Mesothelial cell of epicardium (in vitro differentiated cells): ENCODE measurements around the gene YBEY. TPM values are rescaled to one million over a fixed set of nuclear protein-coding genes. Genes with fewer than 3 reads are reported as not detected.

Source experiments
- DNase-seq, 2 experiments: peaks; one replicate each; pipeline ENCODE4 v3.0.0; 2021; ENCODE audit warnings: low spot score in 2 of 2; ENCODE audit not compliant: unreplicated experiment in 2 of 2
- H3K27ac Mint-ChIP-seq: 2 replicates; pipeline ENCODE4 v1.8.0; 2021; ENCODE audit warnings: mixed read lengths
- H3K27me3 Mint-ChIP-seq: 2 replicates; pipeline ENCODE4 v1.8.0; 2021; ENCODE audit warnings: low read depth, mixed read lengths
- H3K36me3 Mint-ChIP-seq: 2 replicates; pipeline ENCODE4 v1.8.0; 2021; ENCODE audit warnings: mixed read lengths
- H3K4me1 Mint-ChIP-seq: 2 replicates; pipeline ENCODE4 v1.8.0; 2021; ENCODE audit warnings: mixed read lengths
- H3K4me3 Mint-ChIP-seq: 2 replicates; pipeline ENCODE4 v1.8.0; 2021; ENCODE audit warnings: mild to moderate bottlenecking, moderate library complexity, mixed read lengths
- H3K9me3 Mint-ChIP-seq: 2 replicates; pipeline ENCODE4 v1.8.0; 2021; ENCODE audit warnings: mixed read lengths
- total RNA-seq: library from RNA; stranded (reverse); gene quantifications from 3 replicates; pipeline ENCODE4 v1.2.1, GENCODE V29; 2021
- TF ChIP-seq, protein P1 (sequence below): fragments of 200-600 bp; sonication (generic); IDR thresholded peaks from one replicate; pipeline ENCODE4 v1.5.0; 2021; ENCODE audit warnings: antibody characterized with exemption; ENCODE audit not compliant: unreplicated experiment

YBEY gene
- total RNA-seq, 1 donor from 2014 or later: 18.4 TPM

DNA sequence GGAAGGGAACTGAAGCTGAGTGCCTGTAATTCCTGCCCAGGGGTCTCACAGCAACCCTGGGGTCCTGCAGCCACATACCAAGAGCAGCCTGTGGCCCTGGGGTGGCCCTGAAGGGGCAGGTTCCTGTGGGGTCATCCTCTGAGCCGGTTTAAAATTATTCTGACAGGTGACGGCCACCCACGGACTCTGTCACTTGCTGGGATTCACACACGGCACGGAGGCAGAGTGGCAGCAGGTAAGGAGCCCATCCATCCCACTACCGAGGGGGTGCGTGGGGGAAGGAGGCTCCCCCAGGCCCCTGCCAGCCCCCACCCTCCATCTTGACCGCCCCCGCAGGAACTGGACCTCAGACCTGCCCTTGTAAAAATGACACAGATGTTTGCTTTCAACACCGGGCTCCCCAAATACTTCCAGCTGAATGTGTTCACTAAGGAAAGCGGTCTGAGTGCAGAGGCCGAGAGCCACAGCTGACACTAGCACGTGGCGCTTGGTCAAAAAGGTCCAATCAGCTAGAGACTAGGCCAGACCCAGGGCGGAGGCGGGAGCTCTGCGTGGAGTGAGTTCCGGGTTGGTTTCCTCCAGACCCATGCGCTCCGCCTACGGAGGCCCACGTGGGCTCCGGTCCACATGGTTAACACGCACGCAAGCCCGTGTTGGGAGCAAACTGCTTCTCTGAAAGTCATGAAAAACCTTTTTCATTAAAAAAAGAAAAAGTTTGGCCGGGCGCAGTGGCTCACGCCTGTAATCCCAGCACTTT, 10.0 kb downstream of the YBEY start:
- Mint-ChIP-seq H3K4me3 (no peak overlapping the region), H3K27me3 (no peaks in the 10 kb centered on the region), H3K27ac (no peak overlapping the region), H3K36me3 (peaks cover 26% of the 10 kb centered on the region), H3K9me3 (no peaks in the 10 kb centered on the region), H3K4me1 (peaks cover 5% of the 10 kb centered on the region)
- TF ChIP-seq, protein P1, sequence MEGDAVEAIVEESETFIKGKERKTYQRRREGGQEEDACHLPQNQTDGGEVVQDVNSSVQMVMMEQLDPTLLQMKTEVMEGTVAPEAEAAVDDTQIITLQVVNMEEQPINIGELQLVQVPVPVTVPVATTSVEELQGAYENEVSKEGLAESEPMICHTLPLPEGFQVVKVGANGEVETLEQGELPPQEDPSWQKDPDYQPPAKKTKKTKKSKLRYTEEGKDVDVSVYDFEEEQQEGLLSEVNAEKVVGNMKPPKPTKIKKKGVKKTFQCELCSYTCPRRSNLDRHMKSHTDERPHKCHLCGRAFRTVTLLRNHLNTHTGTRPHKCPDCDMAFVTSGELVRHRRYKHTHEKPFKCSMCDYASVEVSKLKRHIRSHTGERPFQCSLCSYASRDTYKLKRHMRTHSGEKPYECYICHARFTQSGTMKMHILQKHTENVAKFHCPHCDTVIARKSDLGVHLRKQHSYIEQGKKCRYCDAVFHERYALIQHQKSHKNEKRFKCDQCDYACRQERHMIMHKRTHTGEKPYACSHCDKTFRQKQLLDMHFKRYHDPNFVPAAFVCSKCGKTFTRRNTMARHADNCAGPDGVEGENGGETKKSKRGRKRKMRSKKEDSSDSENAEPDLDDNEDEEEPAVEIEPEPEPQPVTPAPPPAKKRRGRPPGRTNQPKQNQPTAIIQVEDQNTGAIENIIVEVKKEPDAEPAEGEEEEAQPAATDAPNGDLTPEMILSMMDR: no peak
- DNase-seq: no peak

DNA sequence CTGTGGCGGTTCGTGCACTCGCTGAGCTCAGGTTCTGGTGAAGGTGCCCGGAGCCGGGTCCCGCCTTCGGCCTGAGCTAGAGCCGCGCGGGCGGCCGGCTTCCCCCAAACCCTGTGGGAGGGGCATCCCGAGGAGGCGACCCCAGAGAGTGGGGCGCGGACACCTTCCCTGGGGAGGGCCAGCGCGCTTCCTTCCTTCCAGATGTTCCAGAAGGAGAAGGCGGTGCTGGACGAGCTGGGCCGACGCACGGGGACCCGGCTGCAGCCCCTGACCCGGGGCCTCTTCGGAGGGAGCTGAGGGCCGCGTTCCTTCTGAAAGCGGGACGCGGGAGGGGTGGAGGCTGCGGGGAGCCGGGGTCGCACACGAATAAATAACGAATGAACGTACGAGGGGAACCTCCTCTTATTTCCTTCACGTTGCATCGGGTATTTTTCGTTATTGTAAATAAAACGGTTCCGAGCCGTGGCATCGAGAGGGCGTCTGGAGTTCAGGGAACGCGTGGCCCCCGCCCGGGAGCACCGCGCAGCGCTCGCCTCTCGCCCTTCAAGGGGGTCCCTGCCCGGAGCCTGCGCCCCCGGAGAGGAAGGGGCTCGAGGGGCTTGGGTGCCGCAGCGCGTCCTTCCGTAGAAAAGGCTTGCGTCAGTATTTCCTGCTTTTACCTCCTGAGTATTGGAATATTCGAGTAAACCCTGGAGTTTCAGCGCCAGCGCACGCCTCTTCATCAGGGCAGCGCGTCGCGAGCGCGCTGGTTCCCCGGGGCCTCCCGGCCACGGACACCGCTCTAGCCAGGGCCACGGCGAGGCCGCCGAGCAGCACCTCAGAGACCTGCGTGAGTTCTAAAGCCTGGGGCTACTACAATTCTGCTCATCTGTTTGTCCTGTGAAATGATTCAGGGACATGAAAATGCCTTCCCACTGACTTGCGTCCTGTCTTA, 11.5 kb downstream of the YBEY start:
- H3K36me3 Mint-ChIP-seq: peaks cover 17% of the 10 kb centered on the region
- TF ChIP-seq, protein P1: no peak
- peaks cover 5% of the 10 kb centered on the region for H3K4me1 Mint-ChIP-seq
- peak overlapping the region; percentile 60 for H3K27ac Mint-ChIP-seq
- DNase-seq: no peak
- peak overlapping the region; percentile 59 for H3K4me3 Mint-ChIP-seq
- H3K9me3 Mint-ChIP-seq: no peaks in the 10 kb centered on the region
- H3K27me3 Mint-ChIP-seq: no peaks in the 10 kb centered on the region

DNA sequence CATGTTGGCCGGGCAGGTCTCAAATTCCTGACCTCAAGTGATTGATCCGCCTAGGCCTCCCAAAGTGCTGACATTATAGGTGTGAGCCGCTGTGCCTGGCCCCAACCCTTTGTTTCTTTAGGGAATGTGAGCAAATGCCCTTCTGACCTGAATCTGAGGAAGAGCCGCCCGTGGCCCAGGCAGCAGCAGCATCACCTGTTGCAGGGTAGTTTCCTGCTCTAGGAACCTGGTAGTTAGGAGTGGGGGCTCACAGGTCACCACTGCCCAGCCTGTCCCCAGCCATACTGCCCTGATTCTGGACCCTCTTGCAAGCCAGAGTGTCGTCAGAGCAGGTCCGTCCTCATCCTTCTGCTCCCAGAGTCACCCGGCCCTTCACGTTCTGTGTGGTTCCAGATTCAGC, 13.0 kb downstream of the YBEY start:
- no peak for DNase-seq
- H3K4me3 Mint-ChIP-seq: no peak overlapping the region
- H3K27ac Mint-ChIP-seq: no peak overlapping the region
- peaks cover 5% of the 10 kb centered on the region for H3K4me1 Mint-ChIP-seq
- H3K9me3 Mint-ChIP-seq: no peaks in the 10 kb centered on the region
- H3K27me3 Mint-ChIP-seq: no peaks in the 10 kb centered on the region
- H3K36me3 Mint-ChIP-seq: peaks cover 22% of the 10 kb centered on the region
- TF ChIP-seq, protein P1: no peak

DNA sequence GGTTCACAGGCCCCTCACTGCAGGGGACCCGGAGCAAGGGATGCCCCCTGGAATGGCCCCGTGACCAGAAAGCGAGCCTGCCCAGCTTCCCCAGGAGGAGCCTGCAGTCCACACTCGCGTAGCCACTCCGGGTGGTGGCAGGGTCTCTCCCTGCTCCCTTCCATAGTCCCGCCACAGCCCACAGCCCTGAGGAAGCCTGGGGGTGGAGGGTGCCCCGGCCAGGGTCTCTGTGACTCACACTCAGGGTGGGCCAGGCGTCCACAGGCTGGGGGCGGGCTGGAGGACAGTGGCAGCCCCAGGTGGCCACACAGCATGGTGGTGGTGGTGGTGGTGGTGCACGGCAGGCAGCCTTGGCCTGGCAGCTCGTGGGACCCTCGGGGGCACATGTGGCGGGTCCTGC, 15.6 kb downstream of the YBEY start:
- Mint-ChIP-seq H3K27ac (no peak overlapping the region), H3K4me3 (no peak overlapping the region), H3K27me3 (no peaks in the 10 kb centered on the region), H3K36me3 (peaks cover 30% of the 10 kb centered on the region), H3K4me1 (peaks cover 2% of the 10 kb centered on the region), H3K9me3 (no peaks in the 10 kb centered on the region)
- DNase-seq: no peak
- TF ChIP-seq, protein P1: no peak

DNA sequence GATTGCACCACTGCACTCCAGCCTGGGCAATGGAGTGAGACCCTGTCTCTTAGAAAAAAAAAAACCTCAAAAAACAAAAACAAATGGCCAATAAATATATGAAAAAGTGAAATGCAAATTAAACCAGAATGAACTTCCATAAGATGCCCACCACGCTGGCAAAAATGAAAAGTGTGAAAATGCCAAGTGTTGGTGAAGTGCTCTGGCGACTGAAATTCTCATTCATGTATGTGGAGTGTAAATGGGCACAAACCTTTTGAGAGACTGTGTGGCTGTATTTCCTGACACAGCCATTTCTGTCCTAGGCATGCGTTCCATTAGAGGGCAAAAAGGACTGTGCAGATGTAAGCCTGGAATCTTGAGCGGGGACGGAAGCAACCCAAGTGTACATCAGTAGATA, 18.3 kb downstream of the YBEY start:
- no peak overlapping the region for H3K27ac Mint-ChIP-seq
- TF ChIP-seq, protein P1: no peak
- peaks cover 30% of the 10 kb centered on the region for H3K36me3 Mint-ChIP-seq
- H3K9me3 Mint-ChIP-seq: no peaks in the 10 kb centered on the region
- H3K4me1 Mint-ChIP-seq: no peaks in the 10 kb centered on the region
- H3K27me3 Mint-ChIP-seq: no peaks in the 10 kb centered on the region
- DNase-seq: no peak
- H3K4me3 Mint-ChIP-seq: no peak overlapping the region
